RWPE2 (cell line): ENCODE data around the gene CARD14.

ENCODE experiments used
- ATAC-seq: fragments of 200-7000 bp; cut with Tn5 transposase; 3 replicates; pipeline ENCODE4 v1.9.1; 2021; ENCODE audit warnings: low read depth
- DNase-seq: peaks from one replicate; pipeline ENCODE4 v3.0.0-alpha.2; 2020; ENCODE audit warnings: low spot score
- H3K27ac ChIP-seq: fragments of 450-650 bp; 2 replicates; pipeline ENCODE4 v1.5.1; 2017; ENCODE audit warnings: mild to moderate bottlenecking; ENCODE audit not compliant: poor library complexity, severe bottlenecking
- H3K27me3 ChIP-seq: fragments of 250-450 bp; sonication (Bioruptor Pico); 2 replicates; pipeline ENCODE4 v1.5.1; 2021; ENCODE audit warnings: mild to moderate bottlenecking, moderate library complexity; ENCODE audit not compliant: insufficient read depth, poor library complexity, severe bottlenecking
- H3K36me3 ChIP-seq: fragments of 250-450 bp; sonication (Bioruptor Pico); 2 replicates; pipeline ENCODE4 v1.5.1; 2020; ENCODE audit warnings: low read depth, mild to moderate bottlenecking, moderate library complexity
- H3K4me1 ChIP-seq: fragments of 250-450 bp; sonication (Bioruptor Pico); 2 replicates; pipeline ENCODE4 v1.5.1; 2021; ENCODE audit warnings: mild to moderate bottlenecking, moderate library complexity; ENCODE audit not compliant: insufficient read depth, poor library complexity, severe bottlenecking
- H3K4me3 ChIP-seq: fragments of 250-450 bp; sonication (Bioruptor Pico); 2 replicates; pipeline ENCODE4 v1.5.1; 2021; ENCODE audit warnings: mild to moderate bottlenecking, moderate library complexity; ENCODE audit not compliant: severe bottlenecking
- H3K9me3 ChIP-seq: fragments of 250-450 bp; sonication (Bioruptor Pico); 2 replicates; pipeline ENCODE4 v1.5.1; 2021; ENCODE audit warnings: mild to moderate bottlenecking, moderate library complexity; ENCODE audit not compliant: severe bottlenecking
- CTCF ChIP-seq: fragments of 450-650 bp; IDR thresholded peaks from one replicate; pipeline ENCODE4 v1.5.1; 2017; ENCODE audit warnings: mild to moderate bottlenecking, moderate library complexity; ENCODE audit not compliant: poor library complexity, severe bottlenecking

Gene CARD14

GRCh38 chr17:80219763-80220053 lies 49.9 kb downstream of the CARD14 start:
- no peaks in the 10 kb centered on the region for H3K4me1 ChIP-seq
- H3K36me3 ChIP-seq: peaks cover 5% of the 10 kb centered on the region; the same call in 1 of the 2 replicates
- H3K27ac ChIP-seq: peak overlapping the region; percentile 61
- no peak for TF ChIP-seq CTCF
- ATAC-seq (peak; percentile 40; the same call in 2 of the 3 replicates), DNase-seq (peak; percentile 49)
- H3K27me3 ChIP-seq: no peaks in the 10 kb centered on the region
- H3K4me3 ChIP-seq: peak overlapping the region; percentile 77
- H3K9me3 ChIP-seq: no peaks in the 10 kb centered on the region

GRCh38 chr17:80220054-80220735 lies 50.4 kb downstream of the CARD14 start, which contains the start of the genes SGSH and SLC26A11:
Gene SGSH (minus strand): TSS chr17:80220333. CDS start chr17:80220313, 20 bp downstream.
Gene SLC26A11 (plus strand): TSS chr17:80220427. CDS start chr17:80221561, 1,134 bp downstream.
- DNase-seq (no peak), ATAC-seq (peak; percentile 83)
- Histone ChIP-seq H3K4me3 (peak within 1 kb of the TSS; percentile 77), H3K36me3 (peaks cover 5% of the 10 kb centered on the region; the same call in 1 of the 2 replicates), H3K27ac (peak within 1 kb of the TSS; percentile 61), H3K4me1 (no peaks in the 10 kb centered on the region), H3K9me3 (no peaks in the 10 kb centered on the region), H3K27me3 (no peaks in the 10 kb centered on the region)
- TF ChIP-seq CTCF: no peak

GRCh38 chr17:80220736-80221215 lies 50.9 kb downstream of the CARD14 start:
- ATAC-seq (peak; percentile 13; the same call in 2 of the 3 replicates), DNase-seq (no peak)
- no peaks in the 10 kb centered on the region for H3K4me1 ChIP-seq
- TF ChIP-seq CTCF: no peak
- peak overlapping the region; percentile 61 for H3K27ac ChIP-seq
- H3K36me3 ChIP-seq: peaks cover 2% of the 10 kb centered on the region; the same call in 1 of the 2 replicates
- H3K9me3 ChIP-seq: no peaks in the 10 kb centered on the region
- H3K27me3 ChIP-seq: no peaks in the 10 kb centered on the region
- peak overlapping the region; percentile 77 for H3K4me3 ChIP-seq

- no peaks in the 10 kb centered on the region for H3K9me3 ChIP-seq
- no peaks in the 10 kb centered on the region for H3K4me1 ChIP-seq
- ATAC-seq (no peak), DNase-seq (no peak)
- H3K4me3 ChIP-seq: no peak overlapping the region
- H3K27ac ChIP-seq: no peak overlapping the region
- no peak for TF ChIP-seq CTCF
- H3K36me3 ChIP-seq: no peaks in the 10 kb centered on the region
- no peaks in the 10 kb centered on the region for H3K27me3 ChIP-seq
Measured at GRCh38 chr17:80221351-80222105, 51.7 kb downstream of the CARD14 start.
